Endodermal cell (in vitro differentiated cells): Measurements from ENCODE around the gene CDC42BPG. TPM values are rescaled to one million over a fixed set of nuclear protein-coding genes. Genes with fewer than 3 reads are reported as not detected.

Experiments used
- DNase-seq: peaks from one replicate; pipeline ENCODE4 v3.0.0-alpha.2; 2017
- H3K27ac ChIP-seq: 2 replicates; pipeline ENCODE4 v1.5.1; 2013; ENCODE audit warnings: mild to moderate bottlenecking, low read depth, low read length, moderate library complexity
- H3K27me3 ChIP-seq: 2 replicates; pipeline ENCODE4 v1.6.1; 2013; ENCODE audit warnings: mild to moderate bottlenecking, low read length, moderate library complexity; ENCODE audit not compliant: insufficient read depth, control insufficient read depth, poor library complexity, severe bottlenecking
- H3K36me3 ChIP-seq: 2 replicates; pipeline ENCODE4 v1.7.0; 2013; ENCODE audit warnings: mild to moderate bottlenecking, low read length, moderate library complexity; ENCODE audit not compliant: control insufficient read depth, insufficient read depth
- H3K4me1 ChIP-seq: one replicate; pipeline ENCODE4 v1.7.0; 2013; ENCODE audit warnings: low read length; ENCODE audit not compliant: control insufficient read depth, insufficient read depth
- H3K4me3 ChIP-seq: 2 replicates; pipeline ENCODE4 v1.5.1; 2013; ENCODE audit warnings: mild to moderate bottlenecking, low read length, moderate library complexity
- H3K9ac ChIP-seq: 2 replicates; pipeline ENCODE4 v1.6.1; 2013; ENCODE audit warnings: mild to moderate bottlenecking, low read length, moderate library complexity; ENCODE audit not compliant: poor library complexity, severe bottlenecking; ENCODE audit errors: extremely low read depth
- H3K9me3 ChIP-seq: 2 replicates; pipeline ENCODE4 v1.6.1; 2013; ENCODE audit warnings: mild to moderate bottlenecking, low read length, moderate library complexity; ENCODE audit not compliant: control insufficient read depth
- H3K27ac Mint-ChIP-seq: 2 replicates; pipeline ENCODE4 v1.8.0; 2020; ENCODE audit warnings: mixed read lengths
- H3K27me3 Mint-ChIP-seq: 2 replicates; pipeline ENCODE4 v1.8.0; 2021; ENCODE audit warnings: mild to moderate bottlenecking, mixed read lengths; ENCODE audit not compliant: insufficient read depth
- H3K36me3 Mint-ChIP-seq: 2 replicates; pipeline ENCODE4 v1.8.0; 2020; ENCODE audit warnings: low read depth, mixed read lengths
- H3K4me1 Mint-ChIP-seq: 2 replicates; pipeline ENCODE4 v1.8.0; 2020; ENCODE audit warnings: mixed read lengths
- H3K4me3 Mint-ChIP-seq: 2 replicates; pipeline ENCODE4 v1.8.0; 2020; ENCODE audit warnings: mild to moderate bottlenecking, moderate library complexity, mixed read lengths
- H3K9me3 Mint-ChIP-seq: 2 replicates; pipeline ENCODE4 v1.8.0; 2020; ENCODE audit warnings: mild to moderate bottlenecking, mixed read lengths
- CTCF ChIP-seq: fragments of 200-600 bp; sonication (generic); conservative IDR thresholded peaks from 2 replicates; pipeline ENCODE4 v1.5.0; 2021; ENCODE audit warnings: antibody characterized with exemption, mild to moderate bottlenecking
- WGBS, 2 experiments: methylation state at CpG; one replicate each; pipeline versions ENCODE4 v1.1.5 to v1.1.7; 2013; ENCODE audit warnings: missing lambda C conversion rate in 2 of 2, mixed read lengths in 1 of 2; ENCODE audit not compliant: insufficient coverage in 1 of 2, insufficient read length in 1 of 2; 5-methylcytosine and 5-hydroxymethylcytosine counted together
- total RNA-seq, 2 donors: library from RNA; stranded (reverse); fragmentation: NEBNext Ultra II Directional in 1 of 2; extraction: Animal tissue kit (Norgen Biotek cat#: 25700) in 1 of 2; gene quantifications; 2 replicates in 1 of 2; 3 replicates in 1 of 2; pipeline ENCODE4 v1.2.1, GENCODE V29; 2021

The CDC42BPG gene
- total RNA-seq, 2 donors from 2014 or later, result 11.1 to 12.6 TPM

GRCh38 chr11:64831411-64831891 is 13.0 kb downstream of the CDC42BPG start:
- no peak overlapping the region for H3K4me3 ChIP-seq
- no peak overlapping the region for H3K4me3 Mint-ChIP-seq
- H3K27me3 Mint-ChIP-seq, result no peaks in the 10 kb centered on the region
- no peak for TF ChIP-seq CTCF
- no peaks in the 10 kb centered on the region for H3K4me1 ChIP-seq
- no peaks in the 10 kb centered on the region for H3K36me3 ChIP-seq
- no peaks in the 10 kb centered on the region for H3K9me3 ChIP-seq
- DNase-seq, result no peak
- H3K36me3 Mint-ChIP-seq, result peaks cover 14% of the 10 kb centered on the region
- H3K27ac Mint-ChIP-seq, result no peak overlapping the region
- WGBS, 2 experiments, result 95 to 96% methylated on average over 20 to 24 of the region's 24 CpGs
- no peak overlapping the region for H3K9ac ChIP-seq
- H3K27ac ChIP-seq, result no peak overlapping the region
- H3K9me3 Mint-ChIP-seq, result no peaks in the 10 kb centered on the region
- H3K27me3 ChIP-seq, result no peaks in the 10 kb centered on the region
- no peaks in the 10 kb centered on the region for H3K4me1 Mint-ChIP-seq

GRCh38 chr11:64829536-64830251 is 14.8 kb downstream of the CDC42BPG start:
- Histone ChIP-seq H3K4me3 (no peak overlapping the region), H3K9ac (no peak overlapping the region), H3K36me3 (no peaks in the 10 kb centered on the region), H3K4me1 (no peaks in the 10 kb centered on the region), H3K27ac (no peak overlapping the region), H3K27me3 (no peaks in the 10 kb centered on the region), H3K9me3 (no peaks in the 10 kb centered on the region)
- WGBS, 2 experiments, result 94 to 95% methylated on average over 27 to 43 of the region's 43 CpGs
- Mint-ChIP-seq H3K4me1 (no peaks in the 10 kb centered on the region), H3K27me3 (no peaks in the 10 kb centered on the region), H3K27ac (no peak overlapping the region), H3K36me3 (peaks cover 22% of the 10 kb centered on the region), H3K4me3 (no peak overlapping the region), H3K9me3 (no peaks in the 10 kb centered on the region)
- TF ChIP-seq CTCF, result no peak
- DNase-seq, result no peak

- Histone ChIP-seq H3K27me3 (no peaks in the 10 kb centered on the region), H3K36me3 (no peaks in the 10 kb centered on the region), H3K9ac (no peak overlapping the region), H3K4me1 (no peaks in the 10 kb centered on the region), H3K9me3 (no peaks in the 10 kb centered on the region), H3K4me3 (no peak overlapping the region), H3K27ac (no peak overlapping the region)
- Mint-ChIP-seq H3K9me3 (no peaks in the 10 kb centered on the region), H3K4me3 (no peak overlapping the region), H3K36me3 (peaks cover 22% of the 10 kb centered on the region), H3K4me1 (no peaks in the 10 kb centered on the region), H3K27ac (no peak overlapping the region), H3K27me3 (no peaks in the 10 kb centered on the region)
- 95 to 96% methylated on average over 19 to 22 of the region's 22 CpGs for WGBS, 2 experiments
- DNase-seq, result no peak
- no peak for TF ChIP-seq CTCF
These were observed 17.0 kb downstream of the CDC42BPG start for GRCh38 chr11:64827451-64827839.
